SK-N-SH (cell line): ENCODE data around the gene GDPGP1.

Experiments
- CTCF ChIP-seq: fragments of 200-600 bp; sonication (generic); IDR thresholded peaks from 2 replicates; pipeline ENCODE4 v1.6.1; 2017; ENCODE audit warnings: antibody characterized with exemption, mild to moderate bottlenecking, moderate library complexity
- MEF2A ChIP-seq: IDR thresholded peaks from 2 replicates; pipeline ENCODE4 v1.4.0; 2012; ENCODE audit warnings: low read depth, borderline replicate concordance
- PBX3 ChIP-seq: IDR thresholded peaks from 2 replicates; pipeline ENCODE4; 2012
- POLR2AphosphoS5 ChIP-seq: IDR thresholded peaks from 2 replicates; pipeline ENCODE4 v1.6.1; 2012; ENCODE audit warnings: low read depth, low read length
- RAD21 ChIP-seq: IDR thresholded peaks from 2 replicates; pipeline ENCODE4 v1.6.1; 2012; ENCODE audit warnings: mild to moderate bottlenecking, low read length
- RFX5 ChIP-seq: IDR thresholded peaks from 2 replicates; pipeline ENCODE4 v1.6.1; 2012; ENCODE audit warnings: mild to moderate bottlenecking, improper control_type of control experiment, low read length
- RXRA ChIP-seq: IDR thresholded peaks from 2 replicates; pipeline ENCODE4 v1.4.0; 2012; ENCODE audit warnings: low read depth, mild to moderate bottlenecking, borderline replicate concordance
- SIN3A ChIP-seq: IDR thresholded peaks from 2 replicates; pipeline ENCODE4 v1.6.1; 2012; ENCODE audit warnings: low read depth, mild to moderate bottlenecking, low read length, moderate library complexity, borderline replicate concordance

- no peak for TF ChIP-seq RFX5
- no peak for TF ChIP-seq CTCF
- no peak for TF ChIP-seq RXRA
- TF ChIP-seq SIN3A: no peak
- TF ChIP-seq RAD21: no peak
- no peak for TF ChIP-seq POLR2AphosphoS5
- TF ChIP-seq PBX3: no peak
- no peak for TF ChIP-seq MEF2A
Measured at GRCh38 chr15:90291679-90292356, 57.8 kb downstream of the GDPGP1 start.
